HG03066 (cell line): ENCODE data around the gene MAP4K3.
A peak's percentile ranks its signal among the peaks of the same experiment; 100 is the strongest.

Experiments used
- ATAC-seq: cut with Tn5 transposase; IDR thresholded peaks from one replicate; pipeline ENCODE4 v1.9.1; 2021; ENCODE audit warnings: low read depth; ENCODE audit not compliant: unreplicated experiment

The MAP4K3 gene

GRCh38 chr2:39436592-39437521 is at the start of gene MAP4K3:
MAP4K3 (minus strand) TSS chr2:39437285; CDS start chr2:39436987, 298 bp downstream.
- ATAC-seq: peak; percentile 65

GRCh38 chr2:39486071-39486470 is 49.0 kb upstream of the MAP4K3 start:
- ATAC-seq: no peak

GRCh38 chr2:39484620-39485495 is 47.8 kb upstream of the MAP4K3 start:
- ATAC-seq: no peak

- no peak for ATAC-seq
Measured at GRCh38 chr2:39484206-39484605, 47.1 kb upstream of the MAP4K3 start.

- ATAC-seq: no peak
Measured at GRCh38 chr2:39483534-39483933, 46.4 kb upstream of the MAP4K3 start.

GRCh38 chr2:39481611-39482010 is 44.5 kb upstream of the MAP4K3 start:
- ATAC-seq: no peak

- ATAC-seq: no peak
Measured at GRCh38 chr2:39479696-39480095, 42.6 kb upstream of the MAP4K3 start.

- ATAC-seq: no peak
Measured at GRCh38 chr2:39479053-39479670, 42.1 kb upstream of the MAP4K3 start.

GRCh38 chr2:39476524-39476923 is 39.4 kb upstream of the MAP4K3 start:
- ATAC-seq: peak; percentile 88

GRCh38 chr2:39475006-39475405 is 37.9 kb upstream of the MAP4K3 start:
- no peak for ATAC-seq

GRCh38 chr2:39470580-39470979 is 33.5 kb upstream of the MAP4K3 start:
- peak; percentile 66 for ATAC-seq

GRCh38 chr2:39469807-39470206 is 32.7 kb upstream of the MAP4K3 start:
- ATAC-seq: peak; percentile 75

GRCh38 chr2:39468579-39469451 is 31.7 kb upstream of the MAP4K3 start:
- no peak for ATAC-seq

GRCh38 chr2:39466311-39466710 is 29.2 kb upstream of the MAP4K3 start:
- no peak for ATAC-seq

GRCh38 chr2:39464864-39465263 is 27.8 kb upstream of the MAP4K3 start:
- ATAC-seq: no peak

GRCh38 chr2:39455826-39456225 is 18.7 kb upstream of the MAP4K3 start:
- ATAC-seq: no peak

- no peak for ATAC-seq
Measured at GRCh38 chr2:39452396-39452795, 15.3 kb upstream of the MAP4K3 start.

- ATAC-seq: no peak
Measured at GRCh38 chr2:39451954-39452353, 14.9 kb upstream of the MAP4K3 start.

- no peak for ATAC-seq
Measured at GRCh38 chr2:39448169-39448502, 11.1 kb upstream of the MAP4K3 start.
